Daoy (cell line): ENCODE data around the gene PSD4. TPM values are rescaled to one million over a fixed set of nuclear protein-coding genes. Genes with fewer than 3 reads are reported as not detected.

ENCODE experiments used
- DNase-seq: peaks from one replicate; pipeline ENCODE4 v3.0.0-alpha.2; 2015; ENCODE audit warnings: low read depth
- total RNA-seq: library from RNA; depleted of rRNA; stranded (reverse); fragments of >200 nt; shearing (Covaris generic); gene quantifications from 2 replicates; pipeline ENCODE4 v1.2.3, GENCODE V29; 2014

PSD4 gene
- total RNA-seq, 1 experiment from 2014 or later: 7.5 TPM

GRCh38 chr2:113206251-113206650 lies 32.5 kb downstream of the PSD4 start:
- DNase-seq: no peak

- DNase-seq: no peak
Measured at GRCh38 chr2:113207021-113207420, 33.2 kb downstream of the PSD4 start.

DNA sequence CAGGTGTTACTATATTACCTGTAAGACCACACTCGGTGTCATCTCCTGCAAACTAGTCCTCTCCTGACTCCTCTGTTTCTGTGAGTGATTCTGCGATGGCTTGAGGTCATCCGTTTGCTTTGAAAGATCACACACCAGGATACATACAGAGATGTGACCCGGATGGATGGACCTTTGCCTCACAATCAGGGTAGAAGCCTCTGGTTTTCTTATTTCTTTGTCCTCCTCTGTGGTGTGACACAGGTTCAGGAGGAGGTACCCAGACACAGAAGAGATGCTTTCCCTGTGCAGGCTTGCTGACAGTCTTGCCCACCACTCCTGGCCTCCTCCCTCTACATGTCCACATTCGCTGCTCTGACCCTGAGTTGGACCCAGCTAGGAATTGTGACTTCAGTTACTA lies 34.6 kb downstream of the PSD4 start:
- DNase-seq: no peak

DNA sequence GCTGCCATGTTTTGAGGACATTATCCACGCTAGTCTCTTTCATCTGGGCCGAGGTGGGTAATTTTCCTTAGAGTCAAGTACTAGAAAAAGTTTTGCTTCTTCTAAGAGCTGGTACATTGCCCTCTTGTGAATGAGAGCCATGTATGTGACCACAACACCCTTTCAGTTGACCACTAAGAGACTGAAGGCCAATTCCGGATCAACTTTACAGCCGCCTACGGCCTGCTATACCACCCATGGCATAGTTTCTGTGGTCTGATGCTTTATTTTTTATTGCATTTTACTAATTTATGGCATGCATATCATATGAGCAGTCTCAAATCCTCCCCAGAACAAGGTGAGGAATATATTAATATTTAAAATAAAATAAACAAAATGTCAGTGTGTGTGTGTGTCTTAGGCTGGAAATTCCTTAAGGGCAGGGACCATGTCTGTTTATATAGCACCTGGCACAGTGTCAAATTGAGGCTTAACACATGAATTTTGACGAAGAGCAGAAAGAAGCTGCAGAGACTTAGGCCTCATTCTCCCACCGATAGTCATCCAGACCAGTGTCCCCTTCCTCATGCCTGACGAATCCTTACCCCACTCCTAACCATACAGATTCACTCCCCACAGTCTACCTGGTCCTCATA lies 35.4 kb downstream of the PSD4 start:
- DNase-seq: peak; percentile 68

DNA sequence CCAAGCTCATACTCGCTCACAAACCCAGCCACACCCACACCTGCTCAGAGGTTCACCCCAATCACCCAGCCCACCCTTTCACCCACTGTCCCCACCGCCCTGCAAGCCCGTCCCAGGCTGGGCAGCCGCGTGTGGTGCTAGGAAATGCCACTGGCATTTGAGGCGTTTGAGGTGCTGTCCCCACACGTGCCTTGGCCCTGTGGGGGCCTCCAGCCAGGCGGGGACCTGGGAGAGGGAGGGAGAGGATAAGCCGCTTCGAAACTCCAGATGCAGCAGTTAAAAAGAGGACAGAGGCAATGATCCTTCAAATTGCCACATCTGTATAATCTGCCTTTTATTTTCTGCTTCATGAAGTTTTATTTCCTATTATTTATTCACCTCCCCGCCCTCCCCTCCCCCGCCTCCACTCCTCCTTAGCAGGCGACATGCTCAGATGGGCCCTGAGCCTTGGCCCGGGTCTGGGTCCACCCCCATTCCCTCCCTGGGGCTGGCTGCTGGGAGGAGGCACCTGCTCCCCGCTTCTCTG lies 35.9 kb downstream of the PSD4 start:
- no peak for DNase-seq

DNA sequence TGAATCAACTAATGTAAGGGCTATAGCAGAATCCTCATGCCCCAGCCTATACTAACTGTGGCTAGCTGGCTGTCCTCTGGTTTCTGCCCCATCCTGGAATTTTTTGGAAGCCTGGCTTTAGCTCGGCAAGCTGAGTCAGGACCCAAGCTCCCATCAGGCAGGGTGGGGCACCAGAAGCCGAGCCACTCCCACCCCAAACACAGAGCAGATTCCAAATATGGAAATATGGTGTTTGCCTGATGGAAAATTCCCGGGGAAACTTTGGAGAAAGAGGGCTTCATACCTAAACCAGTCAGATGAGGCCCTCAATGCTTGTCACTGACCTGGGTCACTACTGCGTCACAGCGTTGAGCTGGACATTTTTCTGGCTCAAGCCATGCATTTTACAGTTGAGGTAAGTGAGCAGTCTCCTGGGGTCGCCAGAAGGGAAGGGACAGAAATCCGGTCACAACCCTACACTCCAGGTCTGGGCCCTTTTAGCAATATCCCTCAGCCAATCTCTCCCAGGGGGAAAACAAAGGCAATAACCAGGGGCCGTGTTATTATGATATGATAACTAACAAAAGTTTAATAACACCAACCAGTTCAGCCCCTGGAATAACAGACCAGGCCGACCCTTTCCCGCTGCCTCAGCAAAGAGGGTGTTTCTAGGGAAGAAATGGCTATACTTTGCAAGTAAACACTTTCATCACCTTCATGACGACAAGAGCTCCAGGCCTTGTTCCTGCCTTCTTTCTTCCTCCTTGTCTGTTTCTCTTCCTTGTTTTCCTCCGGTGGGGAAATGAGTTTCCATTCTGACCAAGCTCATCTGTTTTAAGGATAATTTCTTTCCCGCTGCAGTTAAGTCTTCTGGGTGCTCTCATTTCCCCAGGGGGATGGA lies 37.7 kb downstream of the PSD4 start:
- peak; percentile 77 for DNase-seq

DNA sequence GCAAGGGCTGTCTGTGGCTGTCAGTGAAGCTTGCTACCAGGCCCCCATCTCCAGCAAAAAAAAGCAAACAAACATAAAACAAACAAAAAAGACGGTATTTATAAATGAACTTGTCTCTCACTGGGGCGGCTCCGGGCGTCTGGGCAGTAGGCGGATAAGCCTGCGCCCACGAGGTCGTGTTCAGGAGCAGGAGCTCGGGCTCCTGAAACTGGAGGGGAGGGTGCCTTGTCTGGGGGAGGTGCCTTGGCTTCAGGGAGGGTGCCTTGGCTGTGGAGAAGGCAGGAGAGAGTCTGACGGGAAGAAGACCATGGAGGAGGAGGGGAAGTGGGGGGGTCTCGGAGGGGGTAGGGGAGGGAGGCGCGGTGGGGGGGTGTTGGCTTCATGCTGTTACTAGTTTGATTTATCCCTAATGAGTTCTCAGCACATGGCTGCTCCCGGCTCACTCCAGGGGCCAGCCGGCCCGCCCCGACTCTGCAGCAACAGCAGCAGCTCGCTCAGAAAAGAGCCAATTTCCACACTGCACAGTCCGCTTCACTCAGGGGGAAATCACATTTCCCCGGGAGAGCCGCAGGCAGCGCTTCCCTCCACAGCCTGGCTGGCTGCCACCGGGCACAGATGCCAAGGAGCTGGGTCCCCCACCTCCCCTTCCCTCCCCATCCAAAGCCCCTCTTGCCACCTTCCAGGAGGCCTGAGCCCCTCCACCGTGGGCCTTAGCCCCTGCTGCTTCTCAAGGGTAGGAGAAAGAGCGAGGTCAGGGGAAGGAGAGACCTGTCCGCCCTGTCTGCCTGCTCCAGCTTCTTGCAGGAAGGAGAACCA lies 38.7 kb downstream of the PSD4 start:
- no peak for DNase-seq

DNA sequence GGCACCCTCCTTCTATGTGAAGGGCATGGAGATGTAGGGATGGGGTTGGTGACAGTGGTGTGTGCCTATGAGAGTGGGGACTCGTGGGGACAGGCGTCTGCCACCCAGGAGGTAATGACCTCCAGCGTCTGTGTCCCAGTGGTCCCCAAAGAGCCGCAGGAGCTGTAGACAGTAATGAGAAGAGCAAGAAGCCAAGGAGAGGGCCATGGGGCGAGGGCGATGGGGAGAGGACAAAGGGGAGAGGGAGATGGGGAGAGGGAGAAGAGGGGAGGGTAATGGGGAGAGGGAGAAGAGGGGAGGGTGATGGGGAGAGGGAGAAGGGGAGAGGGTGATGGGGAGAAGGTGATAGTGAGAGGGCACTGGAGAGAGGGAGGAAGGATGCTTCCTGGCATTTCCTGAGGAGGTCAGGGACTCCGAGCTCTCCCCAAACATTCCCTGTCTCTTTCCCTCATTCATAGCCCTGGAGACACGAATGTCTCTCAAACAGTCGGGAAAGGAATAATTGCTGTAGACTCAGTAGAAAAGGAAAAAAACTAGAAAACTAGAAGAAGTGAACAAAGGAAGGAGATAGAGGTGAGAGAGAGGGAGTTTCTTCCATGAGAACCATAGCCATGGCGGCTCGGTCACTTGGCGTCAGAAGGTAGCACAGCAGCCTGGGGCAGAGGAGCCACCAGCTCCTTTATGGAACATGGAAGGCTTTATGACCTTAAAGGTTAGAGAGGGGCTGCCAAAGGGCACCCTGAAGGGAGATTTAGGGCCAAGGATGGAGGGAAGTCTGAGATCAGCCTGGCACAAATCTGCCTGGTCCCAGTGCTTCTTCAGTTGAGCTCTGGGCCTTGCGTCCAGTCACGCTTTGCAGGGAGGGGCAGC lies 39.5 kb downstream of the PSD4 start:
- no peak for DNase-seq

GRCh38 chr2:113214141-113214540 lies 40.4 kb downstream of the PSD4 start:
- no peak for DNase-seq

GRCh38 chr2:113215056-113215455 lies 41.3 kb downstream of the PSD4 start:
- DNase-seq: no peak

- DNase-seq: no peak
Measured at GRCh38 chr2:113216321-113216720, 42.5 kb downstream of the PSD4 start.

DNA sequence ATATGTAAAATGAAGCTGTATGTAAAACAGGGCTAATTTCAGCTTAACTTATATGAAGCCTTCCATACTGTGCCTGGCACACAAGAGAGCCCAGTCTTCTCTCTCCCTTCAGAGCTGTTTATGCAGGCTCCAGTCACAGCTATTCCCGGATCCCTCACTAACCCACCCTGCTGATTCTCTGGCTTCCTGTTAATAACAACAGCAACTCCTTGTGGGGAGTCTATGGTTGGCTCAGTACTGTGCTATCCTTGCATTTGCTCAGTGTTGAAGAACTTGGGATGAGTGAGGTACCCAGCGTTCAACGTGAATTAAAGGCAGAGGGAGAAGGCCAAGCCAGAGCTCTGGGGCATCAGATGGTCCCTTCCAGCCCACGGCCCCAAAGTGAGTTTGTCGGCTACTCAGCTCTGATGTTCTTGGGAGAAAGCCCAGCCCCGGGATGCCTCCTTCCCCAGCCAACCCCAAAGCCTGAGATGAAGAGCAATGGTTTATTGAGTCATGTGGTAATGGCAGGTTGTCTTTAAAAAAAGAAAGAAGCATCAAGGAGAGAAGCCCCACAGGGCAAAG lies 43.2 kb downstream of the PSD4 start:
- DNase-seq: no peak

DNA sequence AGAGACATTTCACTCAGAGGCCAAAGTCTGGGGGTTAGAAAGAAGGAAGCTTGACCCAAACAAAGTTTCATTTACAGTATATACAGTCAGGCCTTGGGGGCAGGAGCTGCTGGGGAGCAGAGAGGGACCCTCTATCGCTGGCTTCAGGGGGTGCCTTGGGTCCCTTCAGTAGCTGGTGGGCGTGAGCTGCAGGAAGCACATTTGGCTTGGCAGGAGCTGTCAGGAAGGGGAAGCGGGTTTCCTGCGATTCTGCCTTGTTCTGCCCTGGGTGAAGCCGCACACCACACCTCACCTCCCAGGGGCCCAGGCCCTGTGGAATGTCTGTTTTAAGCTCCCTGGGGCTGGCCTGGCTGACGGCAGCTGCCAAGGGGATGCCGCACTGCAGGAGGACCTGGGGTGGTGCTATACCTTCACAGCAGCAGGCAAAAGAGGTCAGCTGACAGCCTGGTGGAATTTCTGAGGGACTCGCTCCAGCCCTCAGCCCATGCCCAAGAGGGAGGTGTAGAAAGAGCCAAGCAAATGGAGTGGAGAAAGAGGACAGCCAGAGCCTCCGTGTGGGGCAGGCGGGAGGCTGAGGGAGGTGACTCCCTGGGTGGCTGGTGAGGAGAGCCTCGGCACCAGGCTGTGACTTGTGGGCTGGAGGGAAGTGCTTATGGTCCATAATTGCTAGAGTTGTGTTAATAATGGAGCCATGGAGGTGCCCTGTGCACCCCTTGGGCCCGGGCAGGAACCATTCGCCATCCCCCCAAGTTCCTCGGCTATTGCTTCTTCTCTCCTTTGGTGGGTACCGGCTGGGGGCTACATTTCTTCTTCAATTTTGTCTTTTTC lies 43.9 kb downstream of the PSD4 start:
- peak; percentile 84 for DNase-seq

- peak; percentile 55 for DNase-seq
Measured at GRCh38 chr2:113218283-113219091, 44.7 kb downstream of the PSD4 start.

GRCh38 chr2:113219092-113219441 lies 45.3 kb downstream of the PSD4 start:
- DNase-seq: no peak

DNA sequence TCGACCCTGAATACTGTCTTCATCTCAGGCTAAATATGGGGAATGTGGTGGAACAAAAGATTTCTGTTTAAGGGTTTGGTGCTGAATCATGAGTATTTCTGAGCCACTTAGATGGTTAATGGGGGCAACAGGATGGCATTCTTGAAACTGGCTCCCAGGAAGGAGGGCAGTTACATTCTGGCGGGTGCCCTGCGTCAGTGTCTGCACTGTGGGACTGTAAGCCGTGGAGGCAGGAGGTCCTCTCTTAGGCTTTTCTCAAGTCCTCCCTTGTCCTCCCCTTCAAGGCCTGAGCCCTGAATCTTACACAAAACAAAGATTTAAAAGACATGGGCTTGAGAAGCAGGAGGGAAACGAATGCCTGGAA lies 45.7 kb downstream of the PSD4 start:
- no peak for DNase-seq

- peak; percentile 86 for DNase-seq
Measured at GRCh38 chr2:113219889-113220641, 46.3 kb downstream of the PSD4 start.

DNA sequence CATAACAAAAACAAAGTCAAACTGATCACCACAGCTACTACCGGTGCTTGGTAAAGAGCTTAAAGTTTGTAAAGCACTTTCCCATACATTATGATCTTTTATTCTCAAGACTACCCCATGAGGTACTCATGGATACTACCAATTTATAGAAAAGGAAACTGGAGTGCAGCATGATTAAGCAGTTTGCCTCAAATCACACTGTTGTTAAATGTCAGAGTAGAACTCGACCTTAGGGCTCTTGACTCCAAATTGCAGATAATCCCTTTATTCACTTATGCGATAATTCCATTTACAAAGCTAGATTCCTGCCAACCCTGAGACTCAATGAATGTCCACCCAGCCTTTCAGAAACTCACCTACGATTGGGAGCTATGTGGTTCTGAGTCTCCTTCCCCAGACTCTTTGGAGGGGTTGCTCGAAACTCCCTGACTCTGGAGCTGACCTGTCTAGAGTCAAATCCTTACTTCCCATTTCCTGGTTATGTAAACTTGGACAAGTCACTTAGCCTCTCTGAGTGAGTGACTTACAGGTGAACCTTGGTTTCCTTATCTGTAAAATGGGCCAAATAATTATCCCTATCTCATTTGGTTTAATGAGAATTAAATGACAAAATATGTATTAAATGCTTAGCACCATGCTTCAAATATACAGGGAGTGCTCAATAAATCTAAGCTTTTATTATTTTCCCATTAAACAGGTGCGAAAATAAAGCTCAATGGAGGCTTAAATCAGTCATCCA lies 47.4 kb downstream of the PSD4 start:
- DNase-seq: no peak
